NOMO-1 treated with dmso at 0.1 percent for 144 hours (cell line): ENCODE data around the gene GCNT1.
"Not testable (repeated sequence)": the region's sequence is repeated elsewhere in the genome, so short reads cannot be mapped to it uniquely, and the experiment has no call there.

Experiments
- DNase-seq: peaks from one replicate; lab custom pipeline; 2025; ENCODE audit not compliant: unreplicated experiment; lab: John Stamatoyannopoulos, UW

GCNT1 gene

DNA sequence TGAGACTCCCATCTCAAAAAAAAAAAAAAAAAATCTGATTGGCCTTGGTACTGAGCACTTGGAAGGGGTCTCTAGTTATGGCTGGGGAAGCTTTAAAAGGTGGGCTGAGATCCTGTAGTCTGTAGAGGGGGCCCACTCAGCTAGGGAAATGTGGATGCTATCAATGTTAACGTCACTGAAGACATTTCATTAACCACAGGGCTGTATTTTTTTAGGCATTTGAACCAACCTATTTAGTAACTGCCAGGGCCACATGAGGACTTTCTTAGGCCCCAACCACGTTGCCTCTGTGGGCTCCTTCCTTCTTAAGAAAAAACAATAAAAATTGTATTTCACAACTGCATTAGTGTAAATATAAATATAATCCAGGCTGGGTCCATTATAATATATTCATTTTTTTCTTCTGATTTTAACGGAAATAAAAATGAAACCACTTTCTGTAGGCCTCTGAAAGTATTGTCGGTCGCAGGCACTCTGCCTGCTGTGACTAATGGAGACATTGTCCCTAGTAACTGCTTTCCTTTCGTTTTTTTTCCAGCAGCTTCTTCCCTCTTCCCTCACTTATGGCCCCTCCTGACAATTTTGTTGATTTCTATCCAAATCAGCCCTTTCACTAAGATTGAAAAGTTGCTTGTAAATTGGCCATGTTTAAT lies 71.6 kb downstream of the GCNT1 start:
- DNase-seq = no peak

GRCh38 chr9:76531231-76531780 lies 72.3 kb downstream of the GCNT1 start:
- DNase-seq = no peak

DNA sequence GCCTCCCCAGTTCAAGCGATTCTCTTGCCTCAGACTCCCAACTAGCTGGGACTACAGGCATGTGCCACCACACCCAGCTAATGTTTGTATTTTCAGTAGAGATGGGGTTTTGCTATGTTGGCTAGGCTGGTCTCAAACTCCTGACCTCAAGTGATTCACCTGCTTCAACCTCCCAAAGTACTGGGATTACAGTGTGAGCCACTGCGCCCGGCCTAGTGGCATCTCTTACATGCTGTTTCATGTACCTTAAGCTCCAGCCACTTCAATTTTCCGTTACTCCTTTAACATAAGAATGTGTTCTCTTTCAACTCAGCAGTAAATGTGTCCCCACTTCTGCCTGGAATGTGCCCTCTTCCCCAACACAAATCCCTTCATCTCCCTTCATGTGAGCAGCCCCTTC lies 73.9 kb downstream of the GCNT1 start:
- not testable (repeated sequence) for DNase-seq

GRCh38 chr9:76534026-76534425 lies 75.0 kb downstream of the GCNT1 start:
- no peak for DNase-seq

DNA sequence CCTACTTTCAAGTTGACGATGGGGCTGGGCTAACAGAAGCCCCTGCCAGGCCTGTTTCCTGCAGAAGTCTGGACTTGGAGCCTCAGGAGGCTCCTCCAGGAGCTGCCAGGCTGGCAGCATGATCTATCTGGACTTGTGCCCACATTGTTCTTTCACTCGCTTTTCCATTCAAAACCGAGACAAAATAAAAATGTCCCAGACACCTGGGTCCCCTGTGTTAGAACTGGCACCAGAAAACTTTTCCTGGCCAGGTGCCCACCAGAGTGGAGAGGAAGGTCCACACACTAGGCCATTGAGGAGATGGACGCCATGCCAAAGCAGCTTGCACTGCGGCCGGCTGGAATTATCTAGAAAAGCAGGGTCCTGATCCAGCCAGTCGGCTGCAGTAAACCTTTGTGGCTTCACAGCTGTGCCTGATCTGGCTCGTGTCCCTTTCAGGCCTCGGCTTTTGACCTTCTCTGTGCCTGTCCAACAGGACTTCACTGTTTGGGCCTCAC lies 78.2 kb downstream of the GCNT1 start:
- DNase-seq = no peak

DNA sequence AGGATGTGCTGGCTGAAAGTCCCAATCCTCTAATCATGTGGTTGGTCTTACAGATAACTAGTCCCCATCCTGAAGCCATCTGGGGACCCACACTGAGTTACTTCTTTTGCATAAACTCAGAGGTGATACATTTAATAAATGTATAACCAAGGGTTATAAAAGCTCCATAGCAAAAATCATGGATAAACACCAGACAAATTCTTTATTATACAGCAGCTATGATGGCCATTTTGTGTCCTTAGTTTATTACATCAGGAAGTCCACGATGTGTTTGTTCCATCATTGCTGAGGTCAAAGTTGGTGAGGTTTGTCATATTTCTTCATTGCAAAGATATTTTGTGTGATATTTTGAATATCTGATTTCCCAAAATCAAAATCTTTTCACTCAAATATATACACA lies 80.2 kb downstream of the GCNT1 start:
- DNase-seq = no peak

DNA sequence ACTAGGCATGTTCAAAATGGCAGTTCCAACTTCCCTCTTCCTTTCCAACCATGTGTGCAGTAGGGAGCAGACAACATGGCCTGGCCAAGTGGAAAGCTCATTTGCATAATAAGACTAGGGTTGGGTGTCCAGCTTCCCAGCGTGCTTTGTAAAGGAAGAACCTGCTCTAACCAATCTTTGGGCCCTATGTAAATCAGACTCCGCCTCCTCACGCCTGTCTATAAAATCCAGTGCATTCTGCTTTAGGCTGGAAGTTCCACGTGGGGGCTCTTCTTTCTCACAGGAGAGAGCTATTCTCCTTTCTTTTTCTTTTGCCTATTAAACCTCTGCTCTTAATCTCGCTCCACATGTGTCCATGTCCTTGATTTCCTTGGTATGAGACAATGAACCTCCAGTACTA lies 83.4 kb downstream of the GCNT1 start:
- no peak for DNase-seq

- no peak for DNase-seq
These were observed 86.2 kb downstream of the GCNT1 start for GRCh38 chr9:76545191-76545590.

GRCh38 chr9:76552181-76552580 lies 93.2 kb downstream of the GCNT1 start:
- DNase-seq = no peak

DNA sequence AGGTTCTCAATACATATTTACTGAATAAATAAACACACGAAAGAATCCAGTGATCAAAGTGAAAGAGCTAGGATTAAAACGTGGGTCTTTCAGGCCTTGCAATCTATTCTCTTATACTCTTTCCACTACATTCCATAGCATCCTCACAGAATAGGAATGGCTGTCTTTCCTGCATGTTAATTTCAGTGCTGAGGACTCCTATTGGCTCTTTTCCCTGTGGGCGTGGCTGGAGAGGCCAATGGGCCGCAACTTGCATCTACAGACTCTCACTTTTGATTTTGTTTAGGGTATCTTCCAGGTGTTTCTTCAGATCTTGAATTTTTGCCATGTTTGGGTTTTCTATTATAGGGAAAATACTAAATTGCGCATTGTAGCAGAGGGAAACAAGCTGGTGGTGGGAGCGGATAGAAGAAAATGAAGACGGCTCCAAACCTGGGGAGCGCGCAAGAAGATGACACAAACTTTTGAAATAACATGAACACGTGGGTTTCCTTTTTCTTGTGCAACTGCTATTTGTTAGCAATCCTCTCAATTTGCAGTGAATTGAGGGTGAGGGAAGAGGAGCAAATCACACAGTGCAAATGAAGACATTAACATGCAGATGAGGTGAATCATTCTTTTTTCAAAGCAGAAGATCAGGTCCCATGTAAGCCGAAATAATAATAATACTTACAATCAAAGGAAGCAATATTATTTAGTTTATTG lies 93.9 kb downstream of the GCNT1 start:
- no peak for DNase-seq

DNA sequence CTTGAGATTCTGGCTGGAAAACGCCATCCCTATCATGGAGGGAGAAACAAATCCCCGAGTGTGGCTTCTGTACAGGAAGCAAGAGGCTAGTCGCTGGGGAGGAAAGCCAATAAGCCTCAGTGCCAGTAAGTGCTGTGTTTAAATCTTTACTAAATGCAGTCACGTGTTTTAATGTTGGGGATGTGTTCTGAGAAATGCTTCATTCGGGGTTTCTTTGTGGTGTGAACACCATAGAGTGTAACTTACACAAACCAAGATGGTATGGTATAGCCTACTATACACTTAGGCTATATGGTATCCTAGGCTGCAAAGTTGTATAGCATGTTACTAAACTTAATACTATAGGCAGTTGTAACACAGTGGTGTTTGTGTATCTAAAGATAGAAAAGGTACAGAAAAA lies 94.7 kb downstream of the GCNT1 start:
- no peak for DNase-seq
